GM12878 (cell line): ENCODE data around the gene FUZ. TPM values are rescaled to one million over a fixed set of nuclear protein-coding genes. Genes with fewer than 3 reads are reported as not detected.

Experiments used
- ATAC-seq: fragments of 200-7000 bp; cut with Tn5 transposase; 3 replicates; pipeline ENCODE4 v1.9.1; 2020; ENCODE audit warnings: mild to moderate bottlenecking, moderate library complexity
- BruUV-seq: library from RNA; stranded (reverse); fragments of 400-500 nt; replicated peaks from 2 replicates; lab custom pipeline; 2021; lab: Mats Ljungman, UMichigan
- CTCF ChIA-PET: fragments of 300-600 bp; sonication (Branson Sonifier 250); formaldehyde crosslinking; extraction: SDS; loops from one replicate; lab custom pipeline; 2021; ENCODE audit warnings: inconsistent platforms; lab: Yijun Ruan, JAX
- POLR2A ChIA-PET: fragments of 350-600 bp; formaldehyde crosslinking; extraction: SDS; loops from one replicate; lab custom pipeline; 2021; ENCODE audit warnings: inconsistent platforms; lab: Charles Lee
- RAD21 ChIA-PET: fragments of 300-600 bp; sonication (Branson Sonifier 250); formaldehyde crosslinking; loops from one replicate; lab custom pipeline; 2023; ENCODE audit warnings: antibody characterized with exemption; ENCODE audit not compliant: unreplicated experiment; lab: Charles Lee
- SMC1A ChIA-PET: fragments of 300-600 bp; sonication (Branson Sonifier 250); formaldehyde crosslinking; loops from one replicate; lab custom pipeline; 2023; ENCODE audit not compliant: unreplicated experiment, uncharacterized antibody; lab: Charles Lee
- DNase-seq: peaks from one replicate; pipeline ENCODE4 v3.0.0-alpha.2; 2011; ENCODE audit warnings: low read depth, low spot score
- FAIRE-seq: peaks from 3 replicates; lab custom pipeline; 2011; peaks lifted over from hg19 to GRCh38; lab: Jason Lieb, UNC
- H2AFZ ChIP-seq: 2 replicates; pipeline ENCODE4 v1.6.0; 2011; ENCODE audit warnings: low read depth, low read length, control low read depth; ENCODE audit not compliant: control insufficient read depth
- H3K27ac ChIP-seq: 2 replicates; pipeline ENCODE4 v1.5.1; 2011; ENCODE audit warnings: control low read depth; ENCODE audit not compliant: control insufficient read depth, insufficient read depth
- H3K27me3 ChIP-seq, 2 experiments: replicated peaks in 1 of 2; 2 replicates each; pipeline versions ENCODE4 v1.6.0 to v1.6.1; 2011; ENCODE audit warnings: low read length in 1 of 2; ENCODE audit not compliant: control insufficient read depth in 2 of 2, insufficient read depth in 2 of 2
- H3K36me3 ChIP-seq, 2 experiments: 2 replicates each; pipeline ENCODE4 v1.5.1; 2011; ENCODE audit warnings: low read length in 1 of 2; ENCODE audit not compliant: control insufficient read depth in 2 of 2, insufficient read depth in 2 of 2
- H3K4me1 ChIP-seq: 2 replicates; pipeline ENCODE4 v1.6.1; 2011; ENCODE audit warnings: mild to moderate bottlenecking, low read length, moderate library complexity, mixed read lengths; ENCODE audit not compliant: control insufficient read depth, insufficient read depth
- H3K4me2 ChIP-seq: 2 replicates; pipeline ENCODE4 v1.6.0; 2011; ENCODE audit warnings: control low read depth; ENCODE audit not compliant: control insufficient read depth, insufficient read depth
- H3K4me3 ChIP-seq: fragments of 200-600 bp; sonication (generic); 2 replicates; pipeline ENCODE4 v1.5.1; 2016
- H3K79me2 ChIP-seq: 2 replicates; pipeline ENCODE4 v1.6.0; 2011; ENCODE audit warnings: low read length; ENCODE audit not compliant: control insufficient read depth, insufficient read depth
- H3K9ac ChIP-seq: 2 replicates; pipeline ENCODE4 v1.8.0; 2011; ENCODE audit warnings: low read length, control low read depth, mixed read lengths; ENCODE audit not compliant: control insufficient read depth, insufficient read depth
- H3K9me3 ChIP-seq: replicated peaks from 3 replicates; pipeline ENCODE4 v1.5.1; 2011; ENCODE audit warnings: mild to moderate bottlenecking, low read length; ENCODE audit not compliant: control insufficient read depth, insufficient read depth
- H4K20me1 ChIP-seq: 2 replicates; pipeline ENCODE4 v1.6.0; 2011; ENCODE audit not compliant: control insufficient read depth, insufficient read depth
- BACH1 ChIP-seq: fragments of 450-650 bp; IDR thresholded peaks from 2 replicates; pipeline ENCODE4 v1.6.1; 2017; ENCODE audit warnings: mild to moderate bottlenecking, borderline replicate concordance
- BCL11A ChIP-seq: IDR thresholded peaks from 2 replicates; pipeline ENCODE4 v1.6.1; 2011; ENCODE audit warnings: low read depth, low read length
- BRCA1 ChIP-seq: IDR thresholded peaks from 2 replicates; pipeline ENCODE4 v1.6.1; 2011; ENCODE audit warnings: low read depth, low read length, improper control_type of control experiment
- CBFB ChIP-seq: IDR thresholded peaks from 2 replicates; pipeline ENCODE4 v1.6.1; 2016; ENCODE audit warnings: antibody characterized with exemption, low read depth
- EED ChIP-seq: sonication (generic); IDR thresholded peaks from 2 replicates; pipeline ENCODE4 v1.6.1; 2016; ENCODE audit warnings: antibody characterized with exemption, low read depth
- EGR1 ChIP-seq, 2 experiments: IDR thresholded peaks; 1 replicate in 1 of 2; 2 replicates in 1 of 2; pipeline ENCODE4 v1.6.1; 2011 to 2012; ENCODE audit warnings: low read depth in 2 of 2, low read length in 2 of 2, borderline replicate concordance in 1 of 2, mild to moderate bottlenecking in 1 of 2, moderate library complexity in 1 of 2
- LARP7 ChIP-seq: fragments of 450-650 bp; IDR thresholded peaks from 2 replicates; pipeline ENCODE4 v1.6.1; 2017; ENCODE audit warnings: mild to moderate bottlenecking
- NBN ChIP-seq: fragments of 450-650 bp; IDR thresholded peaks from 2 replicates; pipeline ENCODE4 v1.6.1; 2016
- PAX5 ChIP-seq: IDR thresholded peaks from 2 replicates; pipeline ENCODE4 v1.6.1; 2011; ENCODE audit warnings: low read depth, low read length, borderline replicate concordance
- PML ChIP-seq: IDR thresholded peaks from 2 replicates; pipeline ENCODE4 v1.6.1; 2012; ENCODE audit warnings: low read length, inconsistent platforms
- RB1 ChIP-seq: fragments of 450-650 bp; formaldehyde crosslinking; IDR thresholded peaks from 2 replicates; pipeline ENCODE4 v1.6.1; 2017; ENCODE audit warnings: mild to moderate bottlenecking, borderline replicate concordance
- SIN3A ChIP-seq: IDR thresholded peaks from 2 replicates; pipeline ENCODE4 v1.6.1; 2012; ENCODE audit warnings: low read depth, low read length, improper control_type of control experiment
- SPI1 ChIP-seq: IDR thresholded peaks from 2 replicates; pipeline ENCODE4 v1.6.1; 2011; ENCODE audit warnings: low read depth, mild to moderate bottlenecking, low read length, moderate library complexity, borderline replicate concordance; ENCODE audit not compliant: insufficient read depth
- WRNIP1 ChIP-seq: IDR thresholded peaks from 2 replicates; pipeline ENCODE4 v1.6.1; 2011; ENCODE audit warnings: low read depth, low read length, improper control_type of control experiment, borderline replicate concordance
- ZNF207 ChIP-seq: fragments of 450-650 bp; IDR thresholded peaks from 2 replicates; pipeline ENCODE4 v1.6.1; 2014; ENCODE audit warnings: antibody characterized with exemption, mild to moderate bottlenecking, borderline replicate concordance
- ZNF24 ChIP-seq: fragments of 450-650 bp; IDR thresholded peaks from 2 replicates; pipeline ENCODE4 v1.6.1; 2017; ENCODE audit warnings: antibody characterized with exemption, mild to moderate bottlenecking
- ZNF274 ChIP-seq: IDR thresholded peaks from one replicate; pipeline ENCODE4 v1.8.0; 2011; ENCODE audit not compliant: insufficient read length, insufficient read depth
- ZSCAN29 ChIP-seq: fragments of 450-650 bp; IDR thresholded peaks from 2 replicates; pipeline ENCODE4 v1.6.1; 2017; ENCODE audit warnings: mild to moderate bottlenecking, moderate library complexity
- WGBS: methylation state at CpG from one replicate; pipeline ENCODE4 v1.1.6; 2016; ENCODE audit warnings: low lambda C conversion rate; ENCODE audit not compliant: insufficient replicate concordance, insufficient coverage; ENCODE audit errors: missing lambda C conversion rate; 5-methylcytosine and 5-hydroxymethylcytosine counted together
- in situ Hi-C: fragments of 300-500 bp; cut with MboI; formaldehyde crosslinking; loops from 9 replicates; pipeline ENCODE4 v1.14.3; 2018; ENCODE audit warnings: mixed read lengths
- intact Hi-C: fragments of 100-400 bp; cut with micrococcal nuclease; formaldehyde crosslinking; loops from one replicate; pipeline ENCODE4 v1.14.2; 2022; ENCODE audit not compliant: unreplicated experiment
- polyA plus RNA-seq, 11 experiments: library from polyadenylated mRNA; depleted of rRNA in 4 of 11; unstranded in 6 of 11; stranded (reverse) in 5 of 11; fragments of >200 nt; fragmentation: Nextera tagmentation in 4 of 11; fragmentation: Illumina TruSeq in 1 of 11; extraction: Ambion mirVana in 4 of 11; extraction: Trizol in 1 of 11; gene quantifications; 1 replicate in 1 of 11; 2 replicates in 10 of 11; pipeline versions ENCODE4 v1.2.1 to v1.2.3, GENCODE V29; 2011 to 2016; ENCODE audit warnings: inconsistent platforms in 2 of 11, missing spikeins in 2 of 11, low read depth in 1 of 11
- total RNA-seq, 4 experiments: library from RNA; depleted of rRNA in 3 of 4; stranded (reverse); fragments of >200 nt in 3 of 4; fragmentation: Illumina TruSeq in 1 of 4; extraction: Trizol in 1 of 4; gene quantifications; 2 replicates each; pipeline versions ENCODE4 v1.2.1 to v1.2.3, GENCODE V29; 2013 to 2021
- TF ChIP-seq, protein P1 (sequence below): IDR thresholded peaks from 2 replicates; pipeline ENCODE4 v1.6.1; 2011; ENCODE audit warnings: mild to moderate bottlenecking, low read depth, low read length, moderate library complexity; ENCODE audit not compliant: insufficient replicate concordance
- TF ChIP-seq, protein P2 (sequence below): fragments of 450-650 bp; IDR thresholded peaks from 2 replicates; pipeline ENCODE4 v1.6.1; 2016; ENCODE audit warnings: mild to moderate bottlenecking
- TF ChIP-seq, protein P3 (sequence below): fragments of 450-650 bp; IDR thresholded peaks from 2 replicates; pipeline ENCODE4 v1.6.1; 2017; ENCODE audit warnings: low read depth, mild to moderate bottlenecking, moderate library complexity

FUZ gene
- total and polyA plus RNA-seq, 10 of the 15 experiments (the other 5 are each of a cell fraction or from before 2014, with no cell fraction given): 0.18 to 11.5 (median 8.8) TPM

DNA sequence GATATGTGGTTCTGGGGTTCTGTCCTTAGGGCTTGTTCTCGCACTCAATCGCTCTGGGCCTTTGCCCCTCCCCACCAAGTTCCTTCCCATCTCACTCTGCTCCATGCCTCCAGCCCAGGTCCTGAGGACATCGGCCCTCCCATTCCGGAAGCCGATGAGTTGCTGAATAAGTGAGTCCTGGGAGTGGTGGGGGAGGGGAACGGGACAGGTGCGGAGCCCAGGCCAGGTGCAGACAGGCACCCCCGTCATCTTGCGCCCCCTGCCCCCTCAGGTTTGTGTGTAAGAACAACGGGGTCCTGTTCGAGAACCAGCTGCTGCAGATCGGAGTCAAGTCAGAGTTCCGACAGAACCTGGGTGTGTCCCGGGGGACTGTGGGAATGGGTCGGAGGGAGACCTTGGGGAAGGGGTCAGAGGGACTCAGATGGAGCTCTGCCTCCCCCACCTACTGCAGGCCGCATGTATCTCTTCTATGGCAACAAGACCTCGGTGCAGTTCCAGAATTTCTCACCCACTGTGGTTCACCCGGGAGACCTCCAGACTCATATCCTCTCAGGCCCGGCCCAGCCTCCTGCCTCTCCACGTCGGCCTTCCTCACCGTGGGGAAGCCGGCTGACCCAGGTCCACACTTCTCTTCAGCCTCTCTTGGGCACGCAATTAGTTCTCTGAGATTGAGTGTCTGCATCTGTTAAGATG, 10.1 kb downstream of the FUZ start (continued):
- TF ChIP-seq WRNIP1 (no peak), ZNF274 (no peak), LARP7 (no peak), SIN3A (no peak), PML (no peak), CBFB (no peak), BRCA1 (no peak), RB1 (no peak), BCL11A (no peak)
- TF ChIP-seq, all 136 proteins: peak for 0

DNA sequence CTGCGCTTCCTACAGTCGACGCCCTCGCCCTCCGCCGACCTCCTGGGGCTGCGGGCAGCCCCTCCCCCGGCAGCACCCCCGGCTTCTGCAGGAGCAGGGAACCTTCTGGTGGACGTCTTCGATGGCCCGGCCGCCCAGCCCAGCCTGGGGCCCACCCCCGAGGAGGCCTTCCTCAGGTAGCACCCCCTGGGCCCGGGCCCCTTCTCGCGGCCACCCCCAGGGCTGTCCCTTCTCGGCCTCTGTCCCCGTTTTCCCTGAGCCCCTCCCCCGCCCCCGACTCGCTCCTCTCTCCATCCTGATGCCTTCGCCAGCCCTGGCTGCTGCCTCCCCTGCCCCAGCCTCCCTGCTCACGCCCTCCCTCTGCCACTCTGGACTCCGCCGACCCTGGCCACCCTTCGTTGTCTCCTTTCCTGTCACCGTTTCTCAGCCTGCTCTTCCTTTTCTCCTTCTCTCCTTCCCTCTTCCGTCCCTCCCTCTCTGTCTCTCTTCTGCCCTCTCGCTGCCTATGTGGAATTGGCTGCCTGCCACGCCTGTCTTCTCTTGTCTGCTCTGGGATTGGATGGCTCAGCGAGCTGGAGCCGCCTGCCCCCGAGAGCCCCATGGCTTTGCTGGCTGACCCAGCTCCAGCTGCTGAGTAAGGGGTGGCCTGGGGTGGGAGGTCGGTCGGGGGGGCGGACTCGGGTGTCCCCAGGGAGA, 11.0 kb downstream of the FUZ start:
- ChIA-PET RAD21 (no interaction called here), POLR2A (no interaction called here), SMC1A (no interaction called here), CTCF (no interaction called here)
- H3K4me3 ChIP-seq: no peak overlapping the region
- intact Hi-C loops (no loop called here), in situ Hi-C loops (no loop called here)
- no peaks in the 10 kb centered on the region for H4K20me1 ChIP-seq
- DNase-seq (no peak), ATAC-seq (no peak), FAIRE-seq (no peak)
- 89% methylated on average over 19 of the region's 38 CpGs for whole genome bisulfite sequencing
- no peaks in the 10 kb centered on the region for H3K9me3 ChIP-seq
- H3K9ac ChIP-seq: no peak overlapping the region
- no TSS peak for BruUV-seq
- H3K27me3 ChIP-seq: no peaks in the 10 kb centered on the region
- no peaks in the 10 kb centered on the region for H3K79me2 ChIP-seq
- no peak overlapping the region for H3K4me2 ChIP-seq
- no peaks in the 10 kb centered on the region for H3K4me1 ChIP-seq
- H3K36me3 ChIP-seq: peaks cover 9 to 22% of the 10 kb centered on the region in 2 experiments; a peak in 3 of 4 replicates
- no peak overlapping the region for H3K27ac ChIP-seq
- no peak for TF ChIP-seq ZNF207
- TF ChIP-seq ZSCAN29: no peak
- TF ChIP-seq, protein P1, sequence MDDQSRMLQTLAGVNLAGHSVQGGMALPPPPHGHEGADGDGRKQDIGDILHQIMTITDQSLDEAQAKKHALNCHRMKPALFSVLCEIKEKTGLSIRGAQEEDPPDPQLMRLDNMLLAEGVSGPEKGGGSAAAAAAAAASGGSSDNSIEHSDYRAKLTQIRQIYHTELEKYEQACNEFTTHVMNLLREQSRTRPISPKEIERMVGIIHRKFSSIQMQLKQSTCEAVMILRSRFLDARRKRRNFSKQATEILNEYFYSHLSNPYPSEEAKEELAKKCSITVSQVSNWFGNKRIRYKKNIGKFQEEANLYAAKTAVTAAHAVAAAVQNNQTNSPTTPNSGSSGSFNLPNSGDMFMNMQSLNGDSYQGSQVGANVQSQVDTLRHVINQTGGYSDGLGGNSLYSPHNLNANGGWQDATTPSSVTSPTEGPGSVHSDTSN: peak; percentile 58
- TF ChIP-seq RB1: no peak
- TF ChIP-seq PML: no peak
- TF ChIP-seq BACH1: no peak
- no peak for TF ChIP-seq PAX5
- TF ChIP-seq, protein P2, sequence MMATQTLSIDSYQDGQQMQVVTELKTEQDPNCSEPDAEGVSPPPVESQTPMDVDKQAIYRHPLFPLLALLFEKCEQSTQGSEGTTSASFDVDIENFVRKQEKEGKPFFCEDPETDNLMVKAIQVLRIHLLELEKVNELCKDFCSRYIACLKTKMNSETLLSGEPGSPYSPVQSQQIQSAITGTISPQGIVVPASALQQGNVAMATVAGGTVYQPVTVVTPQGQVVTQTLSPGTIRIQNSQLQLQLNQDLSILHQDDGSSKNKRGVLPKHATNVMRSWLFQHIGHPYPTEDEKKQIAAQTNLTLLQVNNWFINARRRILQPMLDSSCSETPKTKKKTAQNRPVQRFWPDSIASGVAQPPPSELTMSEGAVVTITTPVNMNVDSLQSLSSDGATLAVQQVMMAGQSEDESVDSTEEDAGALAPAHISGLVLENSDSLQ: peak; percentile 80
- TF ChIP-seq EED: no peak
- TF ChIP-seq SPI1: no peak
- no peak for TF ChIP-seq NBN
- no peak for TF ChIP-seq ZNF24
- no peak for TF ChIP-seq EGR1 (IDR thresholded peaks at IDR 0.05; ENCODE audit: borderline replicate concordance in 1 of 2, low read depth in 2 of 2, low read length in 2 of 2)
- TF ChIP-seq, protein P3, sequence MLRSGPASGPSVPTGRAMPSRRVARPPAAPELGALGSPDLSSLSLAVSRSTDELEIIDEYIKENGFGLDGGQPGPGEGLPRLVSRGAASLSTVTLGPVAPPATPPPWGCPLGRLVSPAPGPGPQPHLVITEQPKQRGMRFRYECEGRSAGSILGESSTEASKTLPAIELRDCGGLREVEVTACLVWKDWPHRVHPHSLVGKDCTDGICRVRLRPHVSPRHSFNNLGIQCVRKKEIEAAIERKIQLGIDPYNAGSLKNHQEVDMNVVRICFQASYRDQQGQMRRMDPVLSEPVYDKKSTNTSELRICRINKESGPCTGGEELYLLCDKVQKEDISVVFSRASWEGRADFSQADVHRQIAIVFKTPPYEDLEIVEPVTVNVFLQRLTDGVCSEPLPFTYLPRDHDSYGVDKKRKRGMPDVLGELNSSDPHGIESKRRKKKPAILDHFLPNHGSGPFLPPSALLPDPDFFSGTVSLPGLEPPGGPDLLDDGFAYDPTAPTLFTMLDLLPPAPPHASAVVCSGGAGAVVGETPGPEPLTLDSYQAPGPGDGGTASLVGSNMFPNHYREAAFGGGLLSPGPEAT: no peak
- TF ChIP-seq, all 136 proteins: peak for 2
- no peak overlapping the region for H2AFZ ChIP-seq
